K562 (cell line): ENCODE results near the gene SPPL3. TPM values are rescaled to one million over a fixed set of nuclear protein-coding genes. Genes with fewer than 3 reads are reported as not detected.
A peak's percentile ranks its signal among the peaks of the same experiment; 100 is the strongest.

Experiments used
- ATAC-seq: fragments of 200-7000 bp; cut with Tn5 transposase; 3 replicates; pipeline ENCODE4 v1.9.1; 2020; ENCODE audit warnings: moderate library complexity
- BruUV-seq: library from RNA; stranded (reverse); fragments of 400-500 nt; replicated peaks from 2 replicates; lab custom pipeline; 2021; lab: Mats Ljungman, UMichigan
- CTCF ChIA-PET: fragments of 300-600 bp; formaldehyde crosslinking; extraction: SDS; loops from one replicate; lab custom pipeline; 2021; ENCODE audit warnings: low intra/inter-chr PET ratio; lab: Yijun Ruan, JAX
- POLR2A ChIA-PET: fragments of 300-600, 350-650 bp; sonication (Branson Sonifier 250); formaldehyde crosslinking; extraction: SDS; loops from one replicate; lab custom pipeline; 2021; ENCODE audit warnings: antibody characterized with exemption, inconsistent platforms; lab: Yijun Ruan, JAX
- DNase-seq, 4 experiments: peaks; one replicate each; pipeline versions ENCODE4 v3.0.0 to v3.0.0-alpha.2; 2011 to 2018; ENCODE audit warnings: low spot score in 3 of 4, mixed read lengths in 3 of 4; ENCODE audit errors: extremely low read depth in 1 of 4
- FAIRE-seq: peaks from 2 replicates; lab custom pipeline; 2011; peaks lifted over from hg19 to GRCh38; lab: Jason Lieb, UNC
- H2AFZ ChIP-seq: 2 replicates; pipeline ENCODE4 v1.6.0; 2011; ENCODE audit warnings: low read depth, low read length, control low read depth, inconsistent platforms
- H3K27ac ChIP-seq: fragments of 200-600 bp; 3 replicates; pipeline ENCODE4 v1.8.0; 2011; ENCODE audit warnings: low read depth, mild to moderate bottlenecking, control low read depth, inconsistent platforms, low read length, moderate library complexity, mixed read lengths; ENCODE audit errors: extremely low read depth
- H3K27me3 ChIP-seq, 2 experiments: fragments of 300-600 bp in 1 of 2; 2 replicates in 1 of 2; 3 replicates in 1 of 2; pipeline versions ENCODE4 v1.6.0 to v1.8.0; 2011; ENCODE audit warnings: inconsistent platforms in 2 of 2, low read length in 2 of 2, mild to moderate bottlenecking in 1 of 2, mixed read lengths in 1 of 2, moderate library complexity in 1 of 2; ENCODE audit not compliant: control insufficient read depth in 2 of 2, insufficient read depth in 2 of 2
- H3K36me3 ChIP-seq: fragments of 300-600 bp; 3 replicates; pipeline ENCODE4 v1.8.0; 2011; ENCODE audit warnings: mild to moderate bottlenecking, low read length, inconsistent platforms; ENCODE audit not compliant: control insufficient read depth, insufficient read depth
- H3K4me1 ChIP-seq, 2 experiments: fragments of 200-600 bp in 1 of 2; replicated peaks in 1 of 2; 2 replicates in 1 of 2; 3 replicates in 1 of 2; pipeline versions ENCODE4 v1.5.1 to v1.8.0; 2011; ENCODE audit warnings: inconsistent platforms in 2 of 2, low read length in 2 of 2, mild to moderate bottlenecking in 1 of 2, mixed read lengths in 1 of 2, moderate library complexity in 1 of 2; ENCODE audit not compliant: control insufficient read depth in 2 of 2, insufficient read depth in 2 of 2
- H3K4me2 ChIP-seq: 2 replicates; pipeline ENCODE4 v1.6.1; 2011; ENCODE audit warnings: low read length, control low read depth, inconsistent platforms, mixed read lengths; ENCODE audit not compliant: insufficient read depth
- H3K4me3 ChIP-seq: fragments of 200-600 bp; sonication (generic), shearing (Covaris generic); 2 replicates; pipeline ENCODE4 v1.5.1; 2016; ENCODE audit warnings: control low read depth, inconsistent platforms
- H3K79me2 ChIP-seq: fragments of 200-600 bp; 3 replicates; pipeline ENCODE4 v1.8.0; 2011; ENCODE audit warnings: low read length, inconsistent platforms; ENCODE audit not compliant: control insufficient read depth, insufficient read depth
- H3K9ac ChIP-seq, 2 experiments: 2 replicates each; pipeline versions ENCODE4 v1.6.0 to v1.6.1; 2011; ENCODE audit warnings: low read depth in 2 of 2, low read length in 2 of 2, control low read depth in 1 of 2, inconsistent platforms in 1 of 2, mild to moderate bottlenecking in 1 of 2, mixed read lengths in 1 of 2; ENCODE audit not compliant: insufficient read depth in 1 of 2
- H3K9me1 ChIP-seq: one replicate; pipeline ENCODE4 v1.6.0; 2011; ENCODE audit warnings: inconsistent platforms, mild to moderate bottlenecking, low read length, moderate library complexity; ENCODE audit not compliant: control insufficient read depth, insufficient read depth
- H3K9me3 ChIP-seq: replicated peaks from 2 replicates; pipeline ENCODE4 v1.5.1; 2011; ENCODE audit warnings: low read depth, low read length, inconsistent platforms; ENCODE audit not compliant: control insufficient read depth, insufficient read depth
- H4K20me1 ChIP-seq: replicated peaks from 2 replicates; pipeline ENCODE4 v1.6.1; 2011; ENCODE audit warnings: low read length, inconsistent platforms, mixed read lengths; ENCODE audit not compliant: control insufficient read depth, insufficient read depth
- ARID1B ChIP-seq: fragments of 450-650 bp; IDR thresholded peaks from 2 replicates; pipeline ENCODE4 v1.6.1; 2016; ENCODE audit warnings: antibody characterized with exemption, mild to moderate bottlenecking, inconsistent platforms
- CEBPB ChIP-seq: fragments of 450-650 bp; IDR thresholded peaks from 2 replicates; pipeline ENCODE4 v1.6.1; 2016; ENCODE audit warnings: missing genetic modification characterization, missing compliant biosample characterization
- CEBPG ChIP-seq, 3 experiments: fragments of 200-800 bp in 1 of 3; sonication (Bioruptor generic) in 1 of 3; sonication (generic) in 1 of 3; formaldehyde crosslinking in 1 of 3; IDR thresholded peaks in 2 of 3; conservative IDR thresholded peaks in 1 of 3; 2 replicates each; pipeline versions ENCODE4 v1.6.1 to v1.8.0; 2016 to 2022; ENCODE audit warnings: missing compliant biosample characterization in 2 of 3, missing genetic modification characterization in 2 of 3, mild to moderate bottlenecking in 1 of 3, missing genetic modification reagents in 1 of 3
- KAT2B ChIP-seq: IDR thresholded peaks from one replicate; pipeline ENCODE4 v1.6.1; 2012; ENCODE audit warnings: low read depth, mild to moderate bottlenecking, control low read depth, inconsistent platforms, low read length, moderate library complexity
- ZBTB17 ChIP-seq: fragments of 450-650 bp; formaldehyde crosslinking; IDR thresholded peaks from 2 replicates; pipeline ENCODE4 v1.4.0; 2020; ENCODE audit warnings: mild to moderate bottlenecking
- ZNF512 ChIP-seq: IDR thresholded peaks from 2 replicates; pipeline ENCODE4 v1.6.1; 2016; ENCODE audit warnings: missing genetic modification characterization, missing compliant biosample characterization
- WGBS: fragments of 100-300 bp; shearing (Covaris generic); methylation state at CpG from one replicate; pipeline ENCODE4 v1.1.6; 2016; ENCODE audit warnings: low coverage, mixed read lengths; ENCODE audit not compliant: insufficient coverage; ENCODE audit errors: missing lambda C conversion rate; 5-methylcytosine and 5-hydroxymethylcytosine counted together
- in situ Hi-C: fragments of 300-500 bp; cut with MboI; formaldehyde crosslinking; loops from 4 replicates; pipeline ENCODE4 v1.15.0; 2018; ENCODE audit warnings: inconsistent platforms, mixed read lengths
- intact Hi-C: fragments of 100-400 bp; cut with micrococcal nuclease; formaldehyde crosslinking; loops from 2 replicates; pipeline ENCODE4 v1.14.2; 2022
- polyA plus RNA-seq, 8 experiments: library from polyadenylated mRNA; depleted of rRNA in 4 of 8; stranded (reverse) in 5 of 8; unstranded in 3 of 8; fragments of >200 nt; fragmentation: Nextera tagmentation in 2 of 8; fragmentation: Illumina TruSeq in 1 of 8; extraction: Ambion mirVana in 2 of 8; extraction: Trizol in 1 of 8; gene quantifications; 2 replicates each; pipeline versions ENCODE4 v1.2.1 to v1.2.3, GENCODE V29; 2011 to 2014; ENCODE audit warnings: inconsistent platforms in 1 of 8, missing spikeins in 1 of 8
- total RNA-seq, 7 experiments: library from RNA; depleted of rRNA in 6 of 7; stranded (reverse); fragments of >200 nt in 6 of 7; fragmentation: Illumina TruSeq in 2 of 7; extraction: Trizol in 2 of 7; gene quantifications; 2 replicates each; pipeline versions ENCODE4 v1.2.1 to v1.2.3, GENCODE V29; 2011 to 2021; ENCODE audit warnings: low replicate concordance in 1 of 7

Gene SPPL3
- total and polyA plus RNA-seq, 9 of the 15 experiments (the other 6 are each of a cell fraction or from before 2014, with no cell fraction given), result 2.9 to 32.1 (median 7.1) TPM

DNA sequence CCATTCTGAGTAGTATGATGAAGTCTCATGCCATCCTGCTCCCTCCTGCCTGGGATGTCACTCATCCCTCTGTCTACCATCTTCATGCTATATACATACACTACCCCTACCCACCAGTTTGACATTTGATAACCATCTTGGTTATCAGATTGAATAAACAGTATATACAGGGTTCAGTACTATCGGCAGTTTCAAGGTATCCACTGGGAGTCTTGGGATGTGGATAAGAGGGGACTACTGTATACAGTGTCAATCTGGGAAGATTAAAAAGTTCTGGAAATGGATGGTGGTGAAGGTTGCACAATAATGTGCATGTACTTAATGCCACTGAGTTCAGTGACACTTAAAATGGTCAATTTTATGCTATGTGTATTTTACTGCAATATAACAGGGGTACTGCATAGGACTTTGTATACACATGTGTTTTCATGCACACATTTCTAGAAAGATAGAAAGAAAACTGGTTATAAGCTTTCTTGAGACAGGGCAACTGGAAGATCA, 22.1 kb downstream of the SPPL3 start:
- ChIA-PET CTCF (no interaction called here), POLR2A (interaction anchor here (0.6 to 0.9 kb wide), 2 partner anchors 20 to 690 kb away, joined by 3 to 4 read pairs; no protein-coding TSS in a partner anchor)
- Histone ChIP-seq H2AFZ (no peak overlapping the region), H3K9me3 (no peaks in the 10 kb centered on the region), H3K36me3 (peaks cover 3% of the 10 kb centered on the region; the same call in 1 of the 3 replicates), H3K27me3 (no peaks in the 10 kb centered on the region), H4K20me1 (no peaks in the 10 kb centered on the region), H3K9me1 (no peaks in the 10 kb centered on the region), H3K27ac (no peak overlapping the region), H3K4me2 (no peak overlapping the region), H3K79me2 (peaks cover 56% of the 10 kb centered on the region), H3K4me1 (0 out of 5 replicates have a peak, but pooled peaks cover 0 to 4% of the 10 kb centered on the region in 2 experiments), H3K4me3 (no peak overlapping the region), H3K9ac (no peak overlapping the region)
- in situ Hi-C loops (no loop called here), intact Hi-C loops (no loop called here)
- no TSS peak for BruUV-seq
- DNase-seq (no peak), ATAC-seq (no peak; the same call in 2 of the 3 replicates), FAIRE-seq (no peak)
- 81% methylated on average over 1 of the region's 1 CpG for WGBS
- TF ChIP-seq ZNF512 (no peak), CEBPG (CRISPR knock-in tag; IDR thresholded peaks at IDR 0.05) (no peak), CEBPG (tag; conservative IDR thresholded peaks at IDR 0.05 in 1 of 2, IDR thresholded peaks at IDR 0.05 in 1 of 2) (peak in 1 of 2 experiments; percentile 42; a peak in 1 of 4 replicates), KAT2B (no peak), ZBTB17 (CRISPR knock-in tag) (no peak), CEBPB (tag) (peak; percentile 79), ARID1B (no peak)
